Muscle layer of colon (tissue), 2 donors: ENCODE results near the gene MBNL1.

Experiments used
- H3K27ac ChIP-seq: one replicate; pipeline ENCODE4 v1.7.0; 2013; ENCODE audit warnings: low read depth, mild to moderate bottlenecking, low read length, moderate library complexity
- H3K27me3 ChIP-seq, 2 donors: one replicate each; pipeline ENCODE4 v1.7.0; 2013; ENCODE audit warnings: low read length in 2 of 2, mild to moderate bottlenecking in 2 of 2; ENCODE audit not compliant: insufficient read depth in 2 of 2, control insufficient read depth in 1 of 2
- H3K36me3 ChIP-seq: one replicate; pipeline ENCODE4 v1.7.0; 2013; ENCODE audit warnings: mild to moderate bottlenecking, low read length; ENCODE audit not compliant: insufficient read depth
- H3K4me1 ChIP-seq: one replicate; pipeline ENCODE4 v1.7.0; 2013; ENCODE audit warnings: mild to moderate bottlenecking, low read length; ENCODE audit not compliant: insufficient read depth
- H3K4me3 ChIP-seq, 2 donors: one replicate each; pipeline ENCODE4 v1.7.0; 2013; ENCODE audit warnings: low read length in 2 of 2, low read depth in 1 of 2, mild to moderate bottlenecking in 1 of 2, moderate library complexity in 1 of 2
- H3K9ac ChIP-seq: one replicate; pipeline ENCODE4 v1.7.0; 2013; ENCODE audit warnings: low read length
- H3K9me3 ChIP-seq: one replicate; pipeline ENCODE4 v1.7.0; 2013; ENCODE audit warnings: mild to moderate bottlenecking, low read length
- donor health status: abdominal sarcoma.
- donor health status: Adenocarcinoma of cecum.

Gene MBNL1

DNA sequence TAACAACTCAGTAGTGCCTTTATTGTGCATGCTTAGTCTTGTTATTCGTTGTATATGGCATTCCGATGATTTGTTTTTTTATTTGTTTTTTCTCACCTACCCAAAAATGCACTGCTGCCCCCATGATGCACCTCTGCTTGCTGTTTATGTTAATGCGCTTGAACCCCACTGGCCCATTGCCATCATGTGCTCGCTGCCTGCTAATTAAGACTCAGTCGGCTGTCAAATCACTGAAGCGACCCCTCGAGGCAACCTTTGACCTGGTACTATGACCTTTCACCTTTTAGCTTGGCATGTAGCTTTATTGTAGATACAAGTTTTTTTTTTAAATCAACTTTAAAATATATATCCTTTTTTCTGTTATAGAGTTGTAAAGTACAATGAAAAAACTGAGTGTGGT, 177.8 kb downstream of the MBNL1 start:
- no peaks in the 10 kb centered on the region for H3K9me3 ChIP-seq
- no peak overlapping the region for H3K4me3 ChIP-seq
- H3K4me1 ChIP-seq: peaks cover 47% of the 10 kb centered on the region
- no peaks in the 10 kb centered on the region for H3K27me3 ChIP-seq
- H3K9ac ChIP-seq: no peak overlapping the region
- no peak overlapping the region for H3K27ac ChIP-seq
- peaks cover 8% of the 10 kb centered on the region for H3K36me3 ChIP-seq

DNA sequence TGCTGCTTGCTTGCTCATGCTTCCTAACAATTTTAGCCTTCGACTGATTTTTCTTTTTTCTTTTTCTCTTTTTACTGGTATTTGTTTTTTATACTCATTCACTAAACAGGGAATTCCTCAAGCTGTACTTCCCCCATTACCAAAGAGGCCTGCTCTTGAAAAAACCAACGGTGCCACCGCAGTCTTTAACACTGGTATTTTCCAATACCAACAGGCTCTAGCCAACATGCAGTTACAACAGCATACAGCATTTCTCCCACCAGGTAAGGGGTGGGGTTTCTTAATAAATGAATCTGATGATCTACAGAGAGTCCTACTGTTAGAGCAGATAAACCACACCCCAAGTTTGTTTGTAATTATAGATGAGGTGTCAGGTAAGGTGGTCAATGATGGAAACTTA, 178.8 kb downstream of the MBNL1 start:
- Histone ChIP-seq H3K36me3 (peaks cover 12% of the 10 kb centered on the region), H3K27ac (no peak overlapping the region), H3K4me1 (peaks cover 45% of the 10 kb centered on the region), H3K27me3 (no peaks in the 10 kb centered on the region), H3K4me3 (no peak overlapping the region), H3K9ac (peak overlapping the region; percentile 4), H3K9me3 (no peaks in the 10 kb centered on the region)

DNA sequence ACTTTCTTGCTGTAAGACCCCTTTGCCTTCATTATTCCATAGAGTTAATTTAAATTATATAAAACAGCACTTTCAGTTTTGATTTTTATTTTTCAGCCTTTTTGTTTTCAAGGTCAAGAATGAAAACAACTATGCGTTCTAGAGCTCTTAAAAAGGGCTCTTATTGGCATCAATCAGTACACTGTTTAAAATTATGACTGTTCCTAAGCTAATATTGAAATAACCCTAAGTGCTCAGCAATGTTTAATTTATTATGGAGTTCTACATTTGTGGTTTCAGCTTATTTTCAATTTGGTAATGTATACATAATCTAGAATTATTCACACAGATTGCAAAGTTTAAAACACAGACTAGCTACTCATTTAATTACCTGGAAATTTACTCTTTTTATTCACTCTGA, 179.4 kb downstream of the MBNL1 start:
- Histone ChIP-seq H3K27me3 (no peaks in the 10 kb centered on the region), H3K9me3 (no peaks in the 10 kb centered on the region), H3K4me1 (peaks cover 39% of the 10 kb centered on the region), H3K4me3 (no peak overlapping the region), H3K9ac (no peak overlapping the region), H3K36me3 (peaks cover 13% of the 10 kb centered on the region), H3K27ac (no peak overlapping the region)

DNA sequence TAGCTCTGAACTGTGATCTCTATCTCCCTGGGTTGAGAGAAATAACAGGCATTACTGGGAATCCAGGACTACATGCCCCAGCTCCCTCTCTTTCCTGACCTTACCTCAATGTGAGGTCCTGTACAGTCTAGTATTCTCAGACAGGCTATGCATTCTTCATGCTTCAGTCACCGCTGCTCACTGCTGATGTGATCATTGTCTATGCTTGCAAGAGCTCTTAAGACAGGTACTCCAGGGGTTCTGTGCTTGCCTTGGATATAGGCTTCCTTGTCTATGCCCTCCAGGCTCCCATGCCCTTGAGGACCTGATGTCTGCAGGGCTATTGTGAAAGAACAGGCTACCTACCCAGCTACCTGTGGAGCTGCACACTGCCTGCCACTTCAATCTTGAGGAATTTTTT, 183.6 kb downstream of the MBNL1 start:
- no peak overlapping the region for H3K27ac ChIP-seq
- H3K27me3 ChIP-seq: no peaks in the 10 kb centered on the region
- H3K36me3 ChIP-seq: peaks cover 27% of the 10 kb centered on the region
- peaks cover 25% of the 10 kb centered on the region for H3K4me1 ChIP-seq
- no peak overlapping the region for H3K4me3 ChIP-seq
- H3K9ac ChIP-seq: no peak overlapping the region
- no peaks in the 10 kb centered on the region for H3K9me3 ChIP-seq

DNA sequence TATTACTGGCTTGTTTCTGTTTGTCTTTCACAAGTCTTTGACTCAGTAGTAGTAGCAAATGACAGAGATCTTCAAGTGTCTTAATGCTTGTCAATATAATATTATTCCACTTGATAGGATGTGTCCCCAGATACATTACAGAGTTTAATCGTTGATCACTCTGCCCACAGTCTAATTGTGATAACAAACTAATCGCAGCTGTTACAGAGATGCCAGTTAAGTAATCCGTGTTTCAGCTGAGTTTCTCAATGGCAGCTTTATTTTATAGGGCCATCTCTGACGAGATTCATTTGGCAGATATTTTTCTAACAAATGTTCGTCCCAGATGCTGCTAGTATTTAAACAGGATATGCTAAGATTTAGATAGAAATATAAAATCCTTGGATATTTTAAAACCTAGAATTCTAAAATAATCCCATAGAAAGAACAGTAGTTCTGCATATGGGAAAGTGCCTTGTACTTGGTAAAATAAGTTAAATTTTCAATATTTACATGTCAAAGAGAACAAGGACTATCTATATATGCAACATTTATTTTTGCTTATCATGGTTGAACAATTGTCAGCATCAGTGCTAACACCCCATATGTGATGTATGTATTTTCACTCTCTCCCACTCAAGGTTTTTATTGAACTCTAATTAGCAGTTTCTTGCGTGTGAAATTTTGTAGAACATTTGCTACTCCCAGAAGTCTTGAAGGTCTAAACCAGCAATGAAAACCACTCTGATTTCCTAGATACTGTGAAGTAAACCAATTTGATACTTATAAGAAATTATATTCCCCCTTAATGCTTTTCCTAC, 185.5 kb downstream of the MBNL1 start:
- H3K36me3 ChIP-seq: peaks cover 22% of the 10 kb centered on the region
- no peak overlapping the region for H3K4me3 ChIP-seq
- no peaks in the 10 kb centered on the region for H3K27me3 ChIP-seq
- no peak overlapping the region for H3K9ac ChIP-seq
- peaks cover 29% of the 10 kb centered on the region for H3K4me1 ChIP-seq
- no peaks in the 10 kb centered on the region for H3K9me3 ChIP-seq
- no peak overlapping the region for H3K27ac ChIP-seq

DNA sequence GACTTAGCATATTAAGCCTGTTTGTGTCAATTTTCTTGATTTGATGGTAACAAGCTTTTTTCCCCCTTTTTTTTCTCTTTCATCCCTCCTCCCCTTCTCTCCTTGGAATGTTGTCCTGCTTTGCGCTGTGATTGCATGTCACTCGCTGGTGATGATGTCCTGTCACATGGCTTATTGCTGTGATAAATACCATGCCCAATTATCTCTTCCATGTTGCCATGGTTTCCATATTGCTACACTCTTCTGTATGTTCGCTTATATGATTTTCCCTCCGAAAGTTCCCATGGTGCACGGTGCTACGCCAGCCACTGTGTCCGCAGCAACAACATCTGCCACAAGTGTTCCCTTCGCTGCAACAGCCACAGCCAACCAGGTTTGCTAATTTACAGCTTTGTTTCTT, 187.3 kb downstream of the MBNL1 start:
- H3K36me3 ChIP-seq: peaks cover 27% of the 10 kb centered on the region

DNA sequence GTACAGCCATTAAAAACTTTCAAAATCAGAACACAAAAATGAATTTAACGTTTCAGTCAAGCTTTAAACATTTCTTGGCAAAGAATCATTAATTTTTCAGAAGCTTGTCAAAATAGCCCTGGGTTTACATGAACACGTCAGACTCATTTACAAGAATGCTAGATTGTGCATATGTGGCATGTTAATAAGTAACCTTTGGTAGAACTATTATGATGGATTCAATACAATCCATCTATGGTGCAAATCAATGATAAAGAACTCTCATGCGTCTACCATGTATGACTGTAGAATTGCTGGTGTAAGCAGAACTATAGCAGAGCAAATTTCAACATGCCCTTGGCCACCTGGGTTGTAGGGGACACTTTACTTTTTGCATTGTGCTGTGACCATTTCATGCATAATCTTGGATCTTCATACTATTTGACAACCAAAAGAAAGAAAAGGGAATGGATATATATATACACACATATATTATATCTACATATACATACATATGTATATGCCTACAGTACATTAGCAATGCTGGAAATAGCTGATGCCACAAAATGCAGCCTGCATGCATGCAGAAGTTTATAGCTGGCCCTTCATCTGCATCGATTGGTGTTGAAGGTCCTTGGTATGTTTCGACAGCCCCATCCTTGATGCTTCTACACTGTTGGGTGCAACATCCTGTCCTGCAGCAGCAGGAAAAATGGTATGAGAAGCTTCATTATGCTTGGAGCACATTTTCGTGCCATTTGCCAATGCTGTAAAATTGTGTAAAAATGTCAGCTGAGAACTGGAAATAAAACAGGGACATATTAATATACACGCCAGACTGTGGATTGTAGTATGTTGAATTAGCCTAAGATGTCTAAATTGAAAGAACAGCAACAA, 189.0 kb downstream of the MBNL1 start:
- Histone ChIP-seq H3K4me3 (no peak overlapping the region), H3K9ac (no peak overlapping the region), H3K4me1 (peaks cover 36% of the 10 kb centered on the region), H3K27ac (no peak overlapping the region), H3K27me3 (no peaks in the 10 kb centered on the region), H3K9me3 (no peaks in the 10 kb centered on the region), H3K36me3 (peaks cover 24% of the 10 kb centered on the region)

More for the DNA sequence above, 187.3 kb downstream of the MBNL1 start:
- H3K27ac ChIP-seq: no peak overlapping the region
- no peak overlapping the region for H3K9ac ChIP-seq
- no peaks in the 10 kb centered on the region for H3K9me3 ChIP-seq
- H3K4me1 ChIP-seq: peaks cover 32% of the 10 kb centered on the region
- no peak overlapping the region for H3K4me3 ChIP-seq
- no peaks in the 10 kb centered on the region for H3K27me3 ChIP-seq

DNA sequence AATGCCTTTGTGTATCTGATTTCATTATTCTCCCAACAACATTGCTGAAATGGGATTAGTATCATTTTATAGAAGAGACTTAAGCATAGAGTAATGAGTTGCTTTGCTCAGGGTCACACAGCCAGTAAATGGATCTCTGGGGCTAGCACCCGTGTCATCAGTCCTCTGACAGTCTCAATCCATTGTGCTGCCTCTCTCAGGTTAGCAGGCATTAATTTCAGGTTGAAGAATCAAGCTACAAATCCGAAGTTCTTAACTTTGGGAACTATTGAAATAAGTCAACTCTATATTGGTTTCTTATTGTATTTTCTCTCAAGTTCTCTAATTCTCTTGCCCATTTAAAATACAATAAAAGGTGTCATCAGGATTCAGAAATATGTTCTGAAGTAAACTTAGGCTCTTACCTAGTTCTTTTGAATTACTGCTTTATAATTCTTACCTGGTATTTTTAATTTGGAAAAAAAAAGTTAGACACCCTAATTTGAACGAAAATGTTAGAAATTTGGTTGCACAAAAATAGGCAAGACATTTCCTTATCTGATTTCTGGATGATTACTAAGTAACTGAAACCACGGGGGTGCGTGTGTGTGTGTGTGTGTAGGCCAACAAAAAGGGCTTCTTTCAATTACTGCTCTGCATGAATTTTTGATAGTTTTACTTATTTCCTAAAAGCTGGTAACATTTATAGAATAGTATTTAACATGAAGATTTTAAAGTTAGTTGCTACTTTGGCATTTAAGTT, 189.8 kb downstream of the MBNL1 start:
- H3K36me3 ChIP-seq: peaks cover 24% of the 10 kb centered on the region
- no peak overlapping the region for H3K4me3 ChIP-seq
- H3K27me3 ChIP-seq: no peaks in the 10 kb centered on the region
- no peaks in the 10 kb centered on the region for H3K9me3 ChIP-seq
- H3K9ac ChIP-seq: no peak overlapping the region
- H3K27ac ChIP-seq: no peak overlapping the region
- H3K4me1 ChIP-seq: peaks cover 36% of the 10 kb centered on the region

DNA sequence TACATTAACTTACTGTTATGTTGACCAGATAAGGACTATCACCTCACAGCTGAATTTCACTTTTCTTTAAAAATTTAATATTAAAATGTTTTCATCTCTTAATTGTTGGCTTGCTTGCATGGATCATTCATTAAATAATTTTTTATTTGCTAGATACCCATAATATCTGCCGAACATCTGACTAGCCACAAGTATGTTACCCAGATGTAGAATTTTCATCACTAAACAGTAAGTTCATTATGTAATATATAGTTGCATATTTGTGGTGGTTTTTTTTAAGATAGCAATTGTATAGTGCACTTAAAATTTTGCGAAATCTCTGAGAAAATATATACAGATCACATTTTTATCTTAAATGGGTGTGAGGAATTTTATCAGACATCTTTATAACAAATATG, 190.4 kb downstream of the MBNL1 start:
- Histone ChIP-seq H3K4me3 (no peak overlapping the region), H3K36me3 (peaks cover 23% of the 10 kb centered on the region), H3K9me3 (no peaks in the 10 kb centered on the region), H3K4me1 (peaks cover 33% of the 10 kb centered on the region), H3K27me3 (no peaks in the 10 kb centered on the region), H3K27ac (no peak overlapping the region), H3K9ac (no peak overlapping the region)

DNA sequence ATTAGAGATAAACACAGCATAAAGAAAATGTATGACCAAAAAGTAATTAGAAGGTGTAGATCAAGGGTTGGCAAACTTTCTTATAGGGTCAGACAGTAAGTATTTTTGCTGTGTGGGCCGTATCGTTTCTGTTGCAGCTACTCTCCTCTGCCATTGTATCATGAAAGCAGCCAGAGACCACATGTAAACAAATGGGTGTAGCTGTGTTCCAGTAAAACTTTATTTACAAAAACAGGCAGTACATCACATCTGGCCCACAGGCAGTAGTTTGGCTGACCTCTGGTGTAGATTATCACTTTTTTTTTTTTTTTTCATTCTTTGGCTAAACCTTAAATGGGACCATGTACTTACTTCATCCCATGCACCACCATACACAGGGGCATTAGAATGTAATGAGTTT, 190.8 kb downstream of the MBNL1 start:
- peaks cover 28% of the 10 kb centered on the region for H3K4me1 ChIP-seq
- H3K36me3 ChIP-seq: peaks cover 25% of the 10 kb centered on the region
- H3K27me3 ChIP-seq: no peaks in the 10 kb centered on the region
- no peak overlapping the region for H3K9ac ChIP-seq
- H3K9me3 ChIP-seq: no peaks in the 10 kb centered on the region
- H3K27ac ChIP-seq: no peak overlapping the region
- H3K4me3 ChIP-seq: no peak overlapping the region

DNA sequence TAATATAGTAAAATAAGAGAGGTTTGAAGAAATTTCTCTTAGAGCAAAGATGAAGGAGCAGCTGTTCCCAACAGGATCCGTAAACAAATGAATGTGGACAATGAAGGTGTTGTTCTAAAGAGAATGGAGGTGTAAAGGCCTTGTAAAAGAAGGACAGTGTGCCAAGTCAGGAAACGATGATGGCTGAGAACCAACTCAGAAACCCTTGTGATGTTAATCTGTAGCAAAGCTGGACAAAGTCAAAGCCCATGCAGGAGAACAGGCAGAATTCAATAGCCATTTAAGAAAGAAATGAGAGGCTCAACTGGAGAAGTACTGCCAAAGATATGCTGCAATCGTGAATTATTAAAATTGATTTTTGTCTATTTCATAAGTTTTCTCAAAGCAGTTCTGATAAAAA, 192.2 kb downstream of the MBNL1 start:
- H3K9me3 ChIP-seq: no peaks in the 10 kb centered on the region
- H3K36me3 ChIP-seq: peaks cover 33% of the 10 kb centered on the region
- H3K27ac ChIP-seq: no peak overlapping the region
- H3K4me1 ChIP-seq: peaks cover 26% of the 10 kb centered on the region
- no peak overlapping the region for H3K9ac ChIP-seq
- no peaks in the 10 kb centered on the region for H3K27me3 ChIP-seq
- no peak overlapping the region for H3K4me3 ChIP-seq
